GM18499 (cell line): ENCODE measurements around the gene LTBP2.

ENCODE experiments used
- ATAC-seq: cut with Tn5 transposase; IDR thresholded peaks from one replicate; pipeline ENCODE4 v1.9.1; 2021; ENCODE audit warnings: moderate number of reproducible peaks; ENCODE audit not compliant: insufficient read depth, unreplicated experiment

The LTBP2 gene

GRCh38 chr14:74516451-74517160 is 95.4 kb downstream of the LTBP2 start:
- ATAC-seq: no peak

- ATAC-seq: no peak
Observed at GRCh38 chr14:74515891-74516412, 96.1 kb downstream of the LTBP2 start.

- no peak for ATAC-seq
Observed at GRCh38 chr14:74514471-74514941, 97.5 kb downstream of the LTBP2 start.

GRCh38 chr14:74511966-74512830 is 99.8 kb downstream of the LTBP2 start:
- ATAC-seq: no peak

GRCh38 chr14:74510959-74511409 is 101.1 kb downstream of the LTBP2 start:
- ATAC-seq: no peak

- no peak for ATAC-seq
Observed at GRCh38 chr14:74510223-74510931, 101.7 kb downstream of the LTBP2 start.

- ATAC-seq: no peak
Observed at GRCh38 chr14:74509587-74510222, 102.3 kb downstream of the LTBP2 start.

GRCh38 chr14:74508844-74509428 is 103.1 kb downstream of the LTBP2 start:
- ATAC-seq: no peak

- no peak for ATAC-seq
Observed at GRCh38 chr14:74508292-74508731, 103.7 kb downstream of the LTBP2 start.

GRCh38 chr14:74507840-74508239 is 104.2 kb downstream of the LTBP2 start:
- ATAC-seq: no peak

GRCh38 chr14:74507085-74507484 is 105.0 kb downstream of the LTBP2 start:
- no peak for ATAC-seq

- ATAC-seq: no peak
Observed at GRCh38 chr14:74506411-74506851, 105.6 kb downstream of the LTBP2 start.

- ATAC-seq: no peak
Observed at GRCh38 chr14:74505831-74506230, 106.2 kb downstream of the LTBP2 start.

GRCh38 chr14:74504874-74505720 is 106.9 kb downstream of the LTBP2 start:
- no peak for ATAC-seq

- no peak for ATAC-seq
Observed at GRCh38 chr14:74504412-74504811, 107.6 kb downstream of the LTBP2 start.

GRCh38 chr14:74503938-74504335 is 108.1 kb downstream of the LTBP2 start:
- ATAC-seq: no peak

GRCh38 chr14:74503291-74503937 is 108.6 kb downstream of the LTBP2 start:
- no peak for ATAC-seq
